ENCODE data around the gene LRRC37B.

DNA sequence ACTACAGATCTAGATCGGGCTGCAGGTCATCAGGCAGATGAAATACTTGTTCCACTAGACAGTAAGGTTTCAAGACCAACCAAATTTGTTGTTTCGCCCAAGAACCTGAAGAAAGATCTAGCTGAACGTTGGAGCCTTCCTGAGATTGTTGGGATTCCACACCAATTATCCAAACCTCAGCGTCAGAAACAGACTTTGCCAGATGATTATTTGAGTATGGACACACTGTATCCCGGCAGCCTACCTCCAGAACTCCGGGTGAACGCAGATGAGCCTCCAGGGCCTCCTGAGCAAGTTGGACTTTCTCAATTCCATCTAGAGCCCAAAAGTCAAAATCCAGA, 14.4 kb downstream of the LRRC37B start:
- TF ChIP-seq, protein P1, sequence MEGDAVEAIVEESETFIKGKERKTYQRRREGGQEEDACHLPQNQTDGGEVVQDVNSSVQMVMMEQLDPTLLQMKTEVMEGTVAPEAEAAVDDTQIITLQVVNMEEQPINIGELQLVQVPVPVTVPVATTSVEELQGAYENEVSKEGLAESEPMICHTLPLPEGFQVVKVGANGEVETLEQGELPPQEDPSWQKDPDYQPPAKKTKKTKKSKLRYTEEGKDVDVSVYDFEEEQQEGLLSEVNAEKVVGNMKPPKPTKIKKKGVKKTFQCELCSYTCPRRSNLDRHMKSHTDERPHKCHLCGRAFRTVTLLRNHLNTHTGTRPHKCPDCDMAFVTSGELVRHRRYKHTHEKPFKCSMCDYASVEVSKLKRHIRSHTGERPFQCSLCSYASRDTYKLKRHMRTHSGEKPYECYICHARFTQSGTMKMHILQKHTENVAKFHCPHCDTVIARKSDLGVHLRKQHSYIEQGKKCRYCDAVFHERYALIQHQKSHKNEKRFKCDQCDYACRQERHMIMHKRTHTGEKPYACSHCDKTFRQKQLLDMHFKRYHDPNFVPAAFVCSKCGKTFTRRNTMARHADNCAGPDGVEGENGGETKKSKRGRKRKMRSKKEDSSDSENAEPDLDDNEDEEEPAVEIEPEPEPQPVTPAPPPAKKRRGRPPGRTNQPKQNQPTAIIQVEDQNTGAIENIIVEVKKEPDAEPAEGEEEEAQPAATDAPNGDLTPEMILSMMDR (IDR thresholded peaks at IDR 0.05): no peak
- no peak for TF ChIP-seq POLR2A (IDR thresholded peaks at IDR 0.05)
